Progenitor cell of endocrine pancreas (in vitro differentiated cells): ENCODE measurements around the gene ZFP36. TPM values are rescaled to one million over a fixed set of nuclear protein-coding genes. Genes with fewer than 3 reads are reported as not detected.

ENCODE experiments used
- DNase-seq: peaks from one replicate; pipeline ENCODE4 v3.0.0; 2021; ENCODE audit warnings: low spot score; ENCODE audit not compliant: unreplicated experiment
- H3K27ac Mint-ChIP-seq: 2 replicates; pipeline ENCODE4 v1.8.0; 2021; ENCODE audit warnings: mild to moderate bottlenecking, moderate library complexity, mixed read lengths
- H3K27me3 Mint-ChIP-seq: 2 replicates; pipeline ENCODE4 v1.8.0; 2021; ENCODE audit warnings: mixed read lengths
- H3K36me3 Mint-ChIP-seq: 2 replicates; pipeline ENCODE4 v1.8.0; 2022; ENCODE audit warnings: mixed read lengths; ENCODE audit not compliant: insufficient read depth
- H3K4me1 Mint-ChIP-seq: 2 replicates; pipeline ENCODE4 v1.8.0; 2021; ENCODE audit warnings: low read depth, mixed read lengths
- H3K4me3 Mint-ChIP-seq: 2 replicates; pipeline ENCODE4 v1.8.0; 2021; ENCODE audit warnings: low read depth, mild to moderate bottlenecking, moderate library complexity, mixed read lengths
- H3K9me3 Mint-ChIP-seq: 2 replicates; pipeline ENCODE4 v1.8.0; 2021; ENCODE audit warnings: low read depth, mixed read lengths
- total RNA-seq: library from RNA; stranded (reverse); gene quantifications from 2 replicates; pipeline ENCODE4 v1.2.1, GENCODE V29; 2021
- TF ChIP-seq, protein P1 (sequence below): fragments of 200-600 bp; sonication (generic); IDR thresholded peaks from one replicate; pipeline ENCODE4 v1.5.0; 2021; ENCODE audit warnings: antibody characterized with exemption, mild to moderate bottlenecking; ENCODE audit not compliant: unreplicated experiment

The ZFP36 gene
- total RNA-seq, 1 donor from 2014 or later = 10.5 TPM

DNA sequence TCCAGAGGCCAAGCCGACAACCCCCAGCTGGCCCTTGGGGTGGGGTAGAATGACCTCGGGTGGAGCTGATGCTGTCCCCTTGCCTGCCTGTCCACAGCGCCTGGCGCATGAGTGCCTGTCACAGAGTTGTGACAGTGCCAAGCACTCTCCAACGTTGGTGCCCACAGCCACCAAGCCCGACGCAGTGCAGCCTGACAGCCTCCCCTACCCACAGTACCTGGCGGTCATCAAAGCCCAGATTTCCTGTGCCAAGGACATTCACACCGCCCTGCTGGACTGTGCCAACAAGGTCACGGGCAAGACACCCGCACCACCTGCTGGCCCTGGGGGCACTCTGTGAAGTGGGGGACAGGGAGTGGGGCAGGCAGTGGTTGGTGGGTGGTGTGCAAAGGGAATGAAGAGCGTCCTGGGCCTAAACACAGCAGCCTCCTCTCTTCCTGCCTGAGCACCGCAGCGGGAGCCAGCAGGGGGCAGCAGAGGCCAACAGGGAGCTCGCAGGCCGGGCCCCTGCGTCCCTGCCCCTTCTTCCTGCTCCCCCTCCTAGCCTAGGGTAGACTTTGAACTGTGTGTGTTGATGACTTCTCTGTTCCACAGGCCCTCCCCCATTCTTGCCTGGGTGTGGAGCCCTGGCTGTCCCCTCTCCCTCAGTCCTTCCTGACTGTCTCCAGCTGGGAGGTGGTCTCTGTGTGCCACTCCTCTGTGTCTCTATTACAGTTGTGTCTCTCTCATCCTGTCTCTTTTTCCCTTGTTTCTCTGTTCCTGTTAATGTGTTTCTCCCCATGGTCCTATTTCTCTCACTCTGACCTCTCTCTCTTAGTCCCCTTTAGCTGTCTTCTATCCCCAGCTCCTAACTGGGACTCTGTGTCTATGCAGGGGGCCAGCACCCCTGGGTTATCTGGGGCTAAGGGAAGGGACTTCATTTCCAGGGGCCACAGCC lies 9.0 kb upstream of the ZFP36 start:
- H3K27me3 Mint-ChIP-seq = no peaks in the 10 kb centered on the region
- H3K27ac Mint-ChIP-seq = peak overlapping the region; percentile 80
- TF ChIP-seq, protein P1, sequence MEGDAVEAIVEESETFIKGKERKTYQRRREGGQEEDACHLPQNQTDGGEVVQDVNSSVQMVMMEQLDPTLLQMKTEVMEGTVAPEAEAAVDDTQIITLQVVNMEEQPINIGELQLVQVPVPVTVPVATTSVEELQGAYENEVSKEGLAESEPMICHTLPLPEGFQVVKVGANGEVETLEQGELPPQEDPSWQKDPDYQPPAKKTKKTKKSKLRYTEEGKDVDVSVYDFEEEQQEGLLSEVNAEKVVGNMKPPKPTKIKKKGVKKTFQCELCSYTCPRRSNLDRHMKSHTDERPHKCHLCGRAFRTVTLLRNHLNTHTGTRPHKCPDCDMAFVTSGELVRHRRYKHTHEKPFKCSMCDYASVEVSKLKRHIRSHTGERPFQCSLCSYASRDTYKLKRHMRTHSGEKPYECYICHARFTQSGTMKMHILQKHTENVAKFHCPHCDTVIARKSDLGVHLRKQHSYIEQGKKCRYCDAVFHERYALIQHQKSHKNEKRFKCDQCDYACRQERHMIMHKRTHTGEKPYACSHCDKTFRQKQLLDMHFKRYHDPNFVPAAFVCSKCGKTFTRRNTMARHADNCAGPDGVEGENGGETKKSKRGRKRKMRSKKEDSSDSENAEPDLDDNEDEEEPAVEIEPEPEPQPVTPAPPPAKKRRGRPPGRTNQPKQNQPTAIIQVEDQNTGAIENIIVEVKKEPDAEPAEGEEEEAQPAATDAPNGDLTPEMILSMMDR = peak; percentile 98
- DNase-seq = peak; percentile 84
- peaks cover 17% of the 10 kb centered on the region for H3K4me1 Mint-ChIP-seq
- H3K9me3 Mint-ChIP-seq = no peaks in the 10 kb centered on the region
- peaks cover 4% of the 10 kb centered on the region for H3K36me3 Mint-ChIP-seq
- peak overlapping the region; percentile 35 for H3K4me3 Mint-ChIP-seq

DNA sequence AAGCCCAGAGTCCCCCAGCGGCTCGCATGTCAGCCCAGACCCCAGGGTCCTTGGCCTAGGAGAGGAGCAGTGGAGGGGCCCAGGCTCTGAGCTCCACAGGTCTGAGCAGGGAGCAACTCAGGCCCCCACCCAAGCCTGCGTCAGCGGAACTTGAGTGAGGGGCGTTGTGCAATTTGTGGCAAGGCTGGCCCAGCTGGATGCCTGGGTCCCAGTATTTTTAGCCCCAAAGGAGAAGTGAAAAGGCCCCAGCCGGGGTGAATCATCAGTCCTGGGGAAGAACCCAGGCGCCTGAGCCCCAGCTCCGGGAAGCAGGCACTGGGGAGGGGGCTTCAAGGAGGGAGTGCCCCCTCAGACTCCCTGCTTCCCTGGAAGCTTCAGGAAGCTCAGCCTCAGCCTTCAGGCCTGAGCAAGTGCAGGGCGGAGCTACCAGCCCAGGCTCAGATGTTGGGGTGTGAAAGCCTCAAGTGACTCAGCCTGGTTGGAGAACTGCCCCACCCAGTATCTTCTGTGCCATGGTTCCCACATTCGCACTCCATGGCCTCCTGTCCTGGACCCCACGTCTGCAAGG lies 8.3 kb upstream of the ZFP36 start:
- no peak for DNase-seq
- TF ChIP-seq, protein P1 = no peak
- no peaks in the 10 kb centered on the region for H3K9me3 Mint-ChIP-seq
- H3K27ac Mint-ChIP-seq = peak overlapping the region; percentile 80
- peaks cover 4% of the 10 kb centered on the region for H3K36me3 Mint-ChIP-seq
- no peak overlapping the region for H3K4me3 Mint-ChIP-seq
- H3K4me1 Mint-ChIP-seq = peaks cover 20% of the 10 kb centered on the region
- no peaks in the 10 kb centered on the region for H3K27me3 Mint-ChIP-seq

DNA sequence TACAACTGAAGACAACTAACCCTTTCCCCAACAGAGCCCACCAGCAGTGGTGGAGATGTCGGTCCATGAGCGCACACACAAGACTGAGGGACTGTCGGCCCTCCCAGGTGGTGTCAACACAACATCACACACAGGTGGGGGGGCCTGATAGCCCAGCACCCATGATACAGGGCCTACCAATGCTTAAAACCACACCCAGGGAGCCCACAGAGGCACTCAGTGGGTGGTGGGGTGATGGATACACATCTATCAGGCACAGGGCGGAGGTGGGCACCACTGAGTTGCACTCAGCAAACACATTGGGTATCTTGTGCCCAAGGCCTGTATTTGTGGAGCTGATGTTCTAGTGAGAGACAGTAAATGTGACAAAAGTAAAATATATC lies 7.0 kb upstream of the ZFP36 start:
- H3K27me3 Mint-ChIP-seq = no peaks in the 10 kb centered on the region

DNA sequence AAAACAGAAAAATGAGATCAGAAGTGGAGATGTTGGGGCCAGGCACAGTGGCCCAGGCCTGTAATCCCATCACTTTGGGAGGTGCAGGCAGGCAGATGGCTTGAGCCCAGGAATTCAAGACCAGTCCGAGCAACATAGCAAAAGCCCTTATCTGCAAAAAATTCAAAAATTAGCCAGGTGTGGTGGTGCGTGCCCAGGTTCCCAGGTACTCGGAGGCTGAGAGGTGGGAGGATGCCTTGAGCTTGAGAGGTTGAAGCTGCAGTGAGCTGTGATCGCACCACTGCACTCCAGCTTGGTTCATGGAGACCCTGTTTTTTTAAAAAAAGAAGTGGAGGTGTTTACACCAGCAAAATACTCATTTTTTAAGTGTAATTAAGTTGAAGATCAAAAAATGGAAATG lies 6.6 kb upstream of the ZFP36 start:
- Mint-ChIP-seq H3K4me3 (no peak overlapping the region), H3K27ac (no peak overlapping the region), H3K36me3 (peaks cover 3% of the 10 kb centered on the region), H3K27me3 (no peaks in the 10 kb centered on the region), H3K9me3 (no peaks in the 10 kb centered on the region), H3K4me1 (peaks cover 24% of the 10 kb centered on the region)
- DNase-seq = no peak
- TF ChIP-seq, protein P1 = no peak

More for the DNA sequence above, 7.0 kb upstream of the ZFP36 start:
- H3K9me3 Mint-ChIP-seq = no peaks in the 10 kb centered on the region
- H3K36me3 Mint-ChIP-seq = peaks cover 4% of the 10 kb centered on the region
- TF ChIP-seq, protein P1 = no peak
- H3K4me3 Mint-ChIP-seq = no peak overlapping the region
- DNase-seq = no peak
- H3K4me1 Mint-ChIP-seq = peaks cover 24% of the 10 kb centered on the region
- peak overlapping the region; percentile 69 for H3K27ac Mint-ChIP-seq

DNA sequence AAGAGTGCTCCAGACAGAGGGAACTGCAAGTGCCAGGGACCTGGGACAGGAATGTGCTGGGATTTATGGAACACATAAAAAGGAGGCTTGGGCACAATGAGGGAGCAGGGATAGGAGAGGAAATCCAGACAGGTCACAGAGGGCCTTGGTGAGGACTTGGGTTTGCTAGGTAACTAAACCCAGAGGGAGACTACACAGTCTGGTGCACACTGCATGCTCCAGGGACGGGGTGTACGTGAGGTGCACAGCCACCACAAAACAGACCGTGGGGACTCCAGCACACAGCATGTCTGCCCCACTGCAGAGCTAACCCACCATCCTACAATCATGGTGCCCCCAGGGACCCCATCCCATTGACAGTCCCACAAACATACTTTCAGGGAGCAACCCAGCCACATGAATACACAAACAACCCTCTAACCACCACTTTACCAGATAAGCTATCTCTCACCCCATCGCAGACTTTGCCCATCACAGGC lies 5.5 kb upstream of the ZFP36 start:
- Mint-ChIP-seq H3K36me3 (no peaks in the 10 kb centered on the region), H3K4me1 (peaks cover 25% of the 10 kb centered on the region), H3K4me3 (no peak overlapping the region), H3K27me3 (no peaks in the 10 kb centered on the region), H3K9me3 (no peaks in the 10 kb centered on the region), H3K27ac (peak overlapping the region; percentile 68)
- TF ChIP-seq, protein P1 = no peak
- DNase-seq = no peak
